ENCODE data around the gene DIRAS1. TPM values are rescaled to one million over a fixed set of nuclear protein-coding genes. Genes with fewer than 3 reads are reported as not detected.

DIRAS1 gene
- total RNA-seq, 1 donor from 2014 or later, result 0.71 TPM

DNA sequence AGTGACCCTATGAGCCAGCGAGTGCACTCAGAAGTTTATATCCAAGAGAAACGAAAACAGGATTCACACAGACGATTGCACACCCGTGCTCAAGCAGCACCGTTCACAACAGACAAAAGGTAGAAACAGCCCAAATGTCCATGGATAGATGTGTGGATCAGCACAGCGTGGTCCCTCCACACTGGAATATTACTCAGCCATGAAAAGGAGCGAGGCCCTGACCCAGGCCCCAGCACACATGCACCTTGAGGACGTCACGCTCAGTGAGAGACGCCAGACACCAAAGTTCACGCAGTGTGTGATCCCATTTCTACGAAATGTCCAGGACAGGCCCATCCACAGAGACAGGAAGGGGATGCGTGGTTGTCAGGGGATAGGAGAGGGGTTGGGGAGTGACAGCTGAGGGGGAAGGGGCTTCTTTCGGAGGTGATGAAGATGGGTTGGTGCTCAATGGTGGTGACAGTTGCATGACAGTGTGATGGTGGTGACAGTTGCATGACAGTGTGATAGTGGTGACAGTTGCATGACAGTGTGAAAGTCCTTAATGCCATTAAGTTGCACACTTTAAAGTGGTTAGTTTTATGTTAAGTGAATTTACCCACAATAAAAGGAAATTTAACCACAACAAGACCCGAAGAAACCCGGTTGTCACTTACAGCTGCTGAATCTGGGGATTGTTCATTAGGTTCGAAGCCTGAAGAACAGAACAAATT is 37.6 kb upstream of the DIRAS1 start:
- no peak for TF ChIP-seq CTCF (IDR thresholded peaks at IDR 0.05)
- H3K36me3 ChIP-seq, result peaks cover 95% of the 10 kb centered on the region
- intact Hi-C loops (cut with DNase I), result no loop called here
- no peak overlapping the region for H3K4me3 ChIP-seq
- no peaks in the 10 kb centered on the region for H3K4me1 ChIP-seq
- DNase-seq (no peak), ATAC-seq (no peak)
- H3K27ac ChIP-seq, result no peak overlapping the region
- no peaks in the 10 kb centered on the region for H3K9me3 ChIP-seq
- H3K27me3 ChIP-seq (ENCODE audit: low read depth), result no peaks in the 10 kb centered on the region

- no peak for TF ChIP-seq CTCF (IDR thresholded peaks at IDR 0.05)
- Histone ChIP-seq H3K4me3 (no peak overlapping the region), H3K27ac (no peak overlapping the region), H3K27me3 (ENCODE audit: low read depth) (no peaks in the 10 kb centered on the region), H3K4me1 (no peaks in the 10 kb centered on the region), H3K9me3 (no peaks in the 10 kb centered on the region), H3K36me3 (peaks cover 88% of the 10 kb centered on the region)
- intact Hi-C loops (cut with DNase I), result no loop called here
- DNase-seq, result no peak
- no peak for ATAC-seq
These were observed 36.0 kb upstream of the DIRAS1 start for GRCh38 chr19:2756921-2757881.

DNA sequence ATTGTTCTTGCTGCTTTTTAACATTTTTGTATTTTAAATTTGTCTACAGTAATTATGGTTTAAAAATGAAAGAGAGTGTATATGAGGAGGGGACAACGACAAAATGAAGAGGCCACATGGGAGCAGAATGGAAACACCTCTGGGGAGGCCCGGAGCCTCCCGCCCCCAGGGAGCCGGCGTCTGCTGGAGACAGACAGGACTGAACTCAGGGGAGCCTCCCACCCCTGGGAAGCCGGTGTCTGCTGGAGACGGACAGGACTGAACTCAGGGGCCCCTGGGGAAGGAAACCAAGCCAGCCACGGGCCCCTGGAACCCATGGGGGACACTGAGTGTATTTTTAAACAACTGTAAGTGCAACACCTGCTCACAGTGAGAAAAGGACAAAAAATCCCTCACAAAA is 35.3 kb upstream of the DIRAS1 start:
- H3K4me1 ChIP-seq, result no peaks in the 10 kb centered on the region
- no peak for DNase-seq
- intact Hi-C loops (cut with DNase I), result no loop called here

DNA sequence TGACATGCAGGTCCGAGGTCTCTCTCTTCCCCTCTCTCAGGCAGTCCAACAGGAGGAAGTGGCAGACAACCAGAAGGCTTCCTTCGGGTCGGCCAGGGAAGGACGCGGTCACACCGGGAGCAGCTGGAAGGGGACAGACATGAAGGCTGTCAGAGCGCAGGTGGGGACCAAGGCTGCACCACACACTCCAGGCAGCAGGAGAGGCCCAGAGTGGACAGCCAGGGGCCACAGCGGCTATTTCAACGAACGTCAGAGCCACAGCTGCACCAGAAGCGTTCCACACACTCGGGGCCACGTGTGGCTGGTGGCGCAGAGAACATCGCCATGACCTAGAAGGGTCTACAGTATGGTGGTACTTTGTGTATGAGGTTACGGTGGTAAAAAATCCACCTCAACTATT is 34.6 kb upstream of the DIRAS1 start:
- no peak overlapping the region for H3K27ac ChIP-seq
- intact Hi-C loops (cut with DNase I), result no loop called here
- H3K27me3 ChIP-seq (ENCODE audit: low read depth), result no peaks in the 10 kb centered on the region
- peaks cover 75% of the 10 kb centered on the region for H3K36me3 ChIP-seq
- ATAC-seq (no peak), DNase-seq (no peak)
- no peak overlapping the region for H3K4me3 ChIP-seq
- TF ChIP-seq CTCF (IDR thresholded peaks at IDR 0.05), result no peak
- H3K4me1 ChIP-seq, result no peaks in the 10 kb centered on the region
- no peaks in the 10 kb centered on the region for H3K9me3 ChIP-seq

More for the DNA sequence above, 35.3 kb upstream of the DIRAS1 start:
- H3K9me3 ChIP-seq, result no peaks in the 10 kb centered on the region
- no peak for ATAC-seq
- peaks cover 82% of the 10 kb centered on the region for H3K36me3 ChIP-seq
- TF ChIP-seq CTCF (IDR thresholded peaks at IDR 0.05), result no peak
- H3K27ac ChIP-seq, result no peak overlapping the region
- H3K4me3 ChIP-seq, result no peak overlapping the region
- H3K27me3 ChIP-seq (ENCODE audit: low read depth), result no peaks in the 10 kb centered on the region

DNA sequence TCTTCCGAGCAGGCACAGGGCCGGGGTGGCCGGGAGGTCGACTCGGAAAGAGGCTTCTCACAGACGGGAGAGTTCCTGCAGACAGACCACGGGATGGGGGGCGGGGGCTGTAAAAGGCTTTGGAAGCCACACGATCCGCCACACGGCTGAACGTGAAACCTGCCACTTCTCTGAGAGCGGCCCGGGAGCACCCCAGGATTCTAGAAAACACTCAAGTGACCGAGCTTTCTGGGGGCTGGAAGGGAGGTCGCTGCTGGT is 34.2 kb upstream of the DIRAS1 start:
- H3K36me3 ChIP-seq, result peaks cover 71% of the 10 kb centered on the region
- no peaks in the 10 kb centered on the region for H3K9me3 ChIP-seq
- TF ChIP-seq CTCF (IDR thresholded peaks at IDR 0.05), result no peak
- no peaks in the 10 kb centered on the region for H3K4me1 ChIP-seq
- no peaks in the 10 kb centered on the region for H3K27me3 ChIP-seq (ENCODE audit: low read depth)
- no peak overlapping the region for H3K27ac ChIP-seq
- no peak overlapping the region for H3K4me3 ChIP-seq
- DNase-seq, result no peak
- ATAC-seq, result no peak
- intact Hi-C loops (cut with DNase I), result no loop called here

All from lower lobe of right lung (tissue), 2 donors.